T-helper 17 cell (primary cell): Measurements from ENCODE around the gene TMEM238L. TPM values are rescaled to one million over a fixed set of nuclear protein-coding genes. Genes with fewer than 3 reads are reported as not detected.

ENCODE experiments used
- ATAC-seq: fragments of 150-1000 bp; cut with Tn5 transposase; 2 replicates; pipeline ENCODE4 v1.10.0; 2021; ENCODE audit warnings: mild to moderate bottlenecking, moderate library complexity
- DNase-seq, 3 donors: peaks; one replicate each; pipeline versions ENCODE4 v3.0.0 to v3.0.0-alpha.2; 2020 to 2021
- H3K9me3 ChIP-seq: one replicate; pipeline ENCODE4 v1.7.0; 2013; ENCODE audit warnings: low read length, mild to moderate bottlenecking; ENCODE audit not compliant: control insufficient read depth, poor library complexity, severe bottlenecking
- H3K27ac Mint-ChIP-seq: one replicate; pipeline ENCODE4 v1.8.0; 2022; ENCODE audit warnings: mild to moderate bottlenecking, moderate library complexity, mixed read lengths
- H3K27me3 Mint-ChIP-seq: one replicate; pipeline ENCODE4 v1.8.0; 2022; ENCODE audit warnings: mixed read lengths
- H3K36me3 Mint-ChIP-seq: one replicate; pipeline ENCODE4 v1.8.0; 2022; ENCODE audit warnings: low read depth, mixed read lengths
- H3K4me1 Mint-ChIP-seq: one replicate; pipeline ENCODE4 v1.8.0; 2022; ENCODE audit warnings: mild to moderate bottlenecking, mixed read lengths
- H3K4me3 Mint-ChIP-seq: one replicate; pipeline ENCODE4 v1.8.0; 2022; ENCODE audit warnings: mild to moderate bottlenecking, moderate library complexity, mixed read lengths
- total RNA-seq, 4 donors: library from RNA in 2 of 4; stranded (reverse) in 2 of 4; gene quantifications; one replicate each; pipeline ENCODE4 v1.2.3 and lab custom pipeline; 2022 to 2026

Gene TMEM238L
- total RNA-seq, 2 donors from 2014 or later, result not detected

DNA sequence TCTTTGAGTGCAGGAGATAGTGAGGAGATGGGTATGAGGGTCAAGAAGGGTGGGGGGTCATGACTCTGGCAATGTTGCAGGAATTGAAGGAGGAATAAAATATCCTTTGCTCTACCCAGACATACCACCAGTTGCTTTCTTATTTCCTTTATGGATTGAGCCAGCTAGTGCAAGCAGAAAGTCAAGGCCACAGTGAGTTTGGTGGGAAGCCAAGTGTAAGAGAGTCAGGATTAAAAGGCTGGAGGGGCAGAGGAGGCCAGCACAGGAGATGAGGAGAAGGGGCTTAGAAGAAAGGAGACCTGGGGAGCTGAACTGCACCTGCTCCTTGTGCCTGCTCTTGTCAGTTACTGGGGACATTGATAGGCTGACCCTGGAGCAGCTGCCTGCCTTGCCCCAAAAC lies 17.9 kb upstream of the TMEM238L start:
- no peaks in the 10 kb centered on the region for H3K36me3 Mint-ChIP-seq
- DNase-seq (no peak), ATAC-seq (no peak)
- no peaks in the 10 kb centered on the region for H3K9me3 ChIP-seq
- H3K4me3 Mint-ChIP-seq, result no peak overlapping the region
- H3K4me1 Mint-ChIP-seq, result peaks cover 2% of the 10 kb centered on the region
- H3K27ac Mint-ChIP-seq, result no peak overlapping the region
- peaks cover 52% of the 10 kb centered on the region for H3K27me3 Mint-ChIP-seq

DNA sequence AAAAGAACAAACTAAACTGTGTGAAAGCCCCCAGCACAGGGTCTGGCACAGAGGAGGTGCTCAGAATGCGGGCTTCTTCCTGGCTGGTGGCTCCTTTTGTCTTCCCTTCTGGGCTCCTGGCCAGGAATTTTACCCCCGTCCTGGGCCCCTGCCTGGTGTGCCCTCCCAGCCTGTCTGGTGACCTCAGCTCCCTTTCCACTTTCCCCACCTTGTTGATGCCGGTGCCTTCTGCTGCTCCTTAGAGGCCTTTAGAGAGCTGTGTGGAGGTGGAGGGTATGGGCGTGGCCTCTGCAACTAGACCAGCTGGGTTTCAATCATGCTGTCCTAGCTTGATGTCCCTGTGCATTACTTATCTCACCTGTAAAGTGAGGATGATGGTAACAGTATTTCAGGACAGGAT lies 17.2 kb upstream of the TMEM238L start:
- ATAC-seq, result no peak
- Mint-ChIP-seq H3K4me3 (no peak overlapping the region), H3K27ac (no peak overlapping the region)

DNA sequence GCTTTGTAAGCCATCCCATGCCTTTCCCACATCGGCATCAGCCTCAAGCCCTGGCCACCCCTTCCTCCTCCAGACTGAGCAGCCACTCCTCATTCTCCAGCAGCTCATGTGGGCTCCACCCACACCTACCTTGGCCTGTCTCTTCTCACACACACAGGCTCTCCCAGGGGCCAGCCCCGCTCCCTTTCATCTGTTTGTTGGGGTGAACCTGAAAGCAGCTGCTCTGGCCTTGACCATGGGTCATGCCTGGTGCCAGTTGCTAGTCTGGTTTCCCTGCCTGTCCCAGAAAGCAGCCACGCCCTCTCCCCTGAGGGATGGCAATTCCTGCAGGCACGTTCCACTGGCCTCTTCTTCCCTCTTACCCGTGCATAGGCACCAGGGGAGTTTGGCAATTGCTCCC lies 11.4 kb upstream of the TMEM238L start:
- no peaks in the 10 kb centered on the region for H3K9me3 ChIP-seq
- no peak for ATAC-seq
- no peak overlapping the region for H3K27ac Mint-ChIP-seq
- peaks cover 2% of the 10 kb centered on the region for H3K4me1 Mint-ChIP-seq
- H3K36me3 Mint-ChIP-seq, result no peaks in the 10 kb centered on the region
- no peak overlapping the region for H3K4me3 Mint-ChIP-seq
- peaks cover 62% of the 10 kb centered on the region for H3K27me3 Mint-ChIP-seq
- DNase-seq, result no peak

More for the DNA sequence above, 17.2 kb upstream of the TMEM238L start:
- no peak for DNase-seq
- no peaks in the 10 kb centered on the region for H3K36me3 Mint-ChIP-seq
- no peaks in the 10 kb centered on the region for H3K9me3 ChIP-seq
- H3K4me1 Mint-ChIP-seq, result peaks cover 2% of the 10 kb centered on the region
- peaks cover 52% of the 10 kb centered on the region for H3K27me3 Mint-ChIP-seq

DNA sequence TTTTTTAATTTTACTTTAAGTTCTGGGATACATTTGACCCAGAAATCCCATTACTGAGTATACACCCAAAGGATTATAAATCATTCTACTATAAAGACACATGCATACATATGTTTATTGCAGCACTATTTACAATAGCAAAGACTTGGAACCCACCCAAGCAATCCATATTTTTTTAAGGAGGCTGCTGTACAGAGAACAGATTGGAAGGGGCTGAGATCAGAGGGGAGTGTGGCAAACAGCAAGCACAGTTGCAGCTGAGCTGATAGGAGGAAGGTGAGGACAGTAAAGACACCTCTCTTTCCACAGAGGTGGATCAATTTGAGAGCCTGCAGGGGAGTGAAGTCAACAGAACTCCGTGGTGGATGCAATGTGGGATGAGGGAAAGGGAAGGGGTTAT lies 10.2 kb upstream of the TMEM238L start:
- ATAC-seq (no peak), DNase-seq (no peak)
- H3K4me1 Mint-ChIP-seq, result no peaks in the 10 kb centered on the region

GRCh38 chr17:10812674-10813073 lies 8.8 kb upstream of the TMEM238L start:
- DNase-seq (no peak), ATAC-seq (no peak)
- H3K9me3 ChIP-seq, result no peaks in the 10 kb centered on the region
- Mint-ChIP-seq H3K4me1 (no peaks in the 10 kb centered on the region), H3K27ac (no peak overlapping the region), H3K27me3 (peaks cover 45% of the 10 kb centered on the region), H3K4me3 (no peak overlapping the region), H3K36me3 (no peaks in the 10 kb centered on the region)

More for the DNA sequence above, 10.2 kb upstream of the TMEM238L start:
- no peaks in the 10 kb centered on the region for H3K36me3 Mint-ChIP-seq
- H3K9me3 ChIP-seq, result no peaks in the 10 kb centered on the region
- peaks cover 56% of the 10 kb centered on the region for H3K27me3 Mint-ChIP-seq
- no peak overlapping the region for H3K27ac Mint-ChIP-seq
- H3K4me3 Mint-ChIP-seq, result no peak overlapping the region

DNA sequence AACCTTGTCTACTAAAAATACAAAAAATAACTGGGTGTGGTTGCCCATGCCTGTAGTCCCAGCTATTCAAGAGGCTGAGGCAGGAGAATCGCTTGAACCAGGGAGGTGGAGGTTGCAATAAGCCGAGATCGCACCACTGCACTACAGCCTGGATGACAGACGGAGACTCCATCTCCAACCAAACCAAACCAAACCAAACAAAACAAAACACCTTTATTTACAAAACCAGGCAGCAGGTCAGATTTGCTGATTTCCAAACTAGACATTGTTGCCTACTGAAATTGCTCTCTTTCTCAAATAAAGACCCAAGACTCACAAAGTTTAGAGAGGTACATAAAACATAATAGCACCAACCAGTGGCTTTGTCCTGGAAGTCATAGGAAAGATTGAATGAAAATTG lies 5.7 kb upstream of the TMEM238L start:
- Mint-ChIP-seq H3K27me3 (peaks cover 23% of the 10 kb centered on the region), H3K36me3 (no peaks in the 10 kb centered on the region), H3K27ac (no peak overlapping the region), H3K4me1 (no peaks in the 10 kb centered on the region), H3K4me3 (no peak overlapping the region)
- H3K9me3 ChIP-seq, result no peaks in the 10 kb centered on the region
- no peak for ATAC-seq
- DNase-seq, result no peak

DNA sequence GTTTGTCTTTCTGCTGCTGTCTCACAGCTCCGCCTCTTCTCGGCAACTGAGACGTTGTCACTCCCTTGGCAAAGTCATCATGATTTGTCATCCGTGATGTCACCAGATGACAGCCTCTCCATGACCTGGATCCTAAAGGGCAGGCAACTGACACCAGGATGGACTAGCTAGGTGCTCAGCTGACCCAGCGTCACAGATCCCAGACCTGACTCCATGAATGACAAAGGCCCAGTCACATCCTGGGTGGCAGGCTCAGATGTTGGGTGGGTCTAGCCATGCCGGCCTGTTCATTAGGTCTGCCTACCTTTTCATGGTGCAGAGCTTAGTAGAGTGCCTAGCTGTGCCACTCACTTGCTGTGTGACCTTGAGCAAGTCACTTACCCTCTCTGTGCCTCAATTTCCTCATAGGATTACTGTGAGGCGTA lies 3.8 kb upstream of the TMEM238L start:
- Mint-ChIP-seq H3K27me3 (peaks cover 14% of the 10 kb centered on the region), H3K36me3 (no peaks in the 10 kb centered on the region), H3K27ac (no peak overlapping the region), H3K4me1 (no peaks in the 10 kb centered on the region), H3K4me3 (no peak overlapping the region)
- DNase-seq (no peak), ATAC-seq (no peak)
- H3K9me3 ChIP-seq, result no peaks in the 10 kb centered on the region

- Mint-ChIP-seq H3K4me1 (peaks cover 2% of the 10 kb centered on the region), H3K36me3 (no peaks in the 10 kb centered on the region), H3K27me3 (peaks cover 9% of the 10 kb centered on the region), H3K27ac (no peak overlapping the region), H3K4me3 (no peak overlapping the region)
- DNase-seq (no peak), ATAC-seq (no peak)
- no peaks in the 10 kb centered on the region for H3K9me3 ChIP-seq
Measured at GRCh38 chr17:10806545-10807262, 2.8 kb upstream of the TMEM238L start.

DNA sequence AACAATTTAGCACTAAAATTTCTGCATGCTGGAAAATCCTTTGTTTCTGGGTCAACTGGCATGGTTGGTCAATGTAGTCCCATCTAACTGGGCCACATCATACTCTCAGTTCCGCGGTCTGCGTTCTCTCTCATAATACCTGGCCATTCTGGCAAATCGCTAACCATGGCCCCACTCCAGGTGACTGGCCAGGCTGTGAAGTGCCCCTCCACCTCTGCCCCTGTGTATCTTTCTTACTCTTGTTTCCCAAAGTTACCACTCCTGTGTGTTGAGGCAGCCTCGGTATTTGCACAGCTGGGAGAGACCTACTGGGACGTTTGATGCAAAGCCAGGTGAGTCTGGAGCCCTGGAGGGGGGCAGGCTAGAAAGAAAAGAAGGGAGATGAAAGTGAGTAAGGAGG lies 2.0 kb upstream of the TMEM238L start:
- DNase-seq, result no peak
- no peak for ATAC-seq
- H3K4me1 Mint-ChIP-seq, result peaks cover 2% of the 10 kb centered on the region
- peaks cover 9% of the 10 kb centered on the region for H3K27me3 Mint-ChIP-seq
- no peaks in the 10 kb centered on the region for H3K36me3 Mint-ChIP-seq
- H3K4me3 Mint-ChIP-seq, result no peak overlapping the region
- no peaks in the 10 kb centered on the region for H3K9me3 ChIP-seq
- no peak overlapping the region for H3K27ac Mint-ChIP-seq

DNA sequence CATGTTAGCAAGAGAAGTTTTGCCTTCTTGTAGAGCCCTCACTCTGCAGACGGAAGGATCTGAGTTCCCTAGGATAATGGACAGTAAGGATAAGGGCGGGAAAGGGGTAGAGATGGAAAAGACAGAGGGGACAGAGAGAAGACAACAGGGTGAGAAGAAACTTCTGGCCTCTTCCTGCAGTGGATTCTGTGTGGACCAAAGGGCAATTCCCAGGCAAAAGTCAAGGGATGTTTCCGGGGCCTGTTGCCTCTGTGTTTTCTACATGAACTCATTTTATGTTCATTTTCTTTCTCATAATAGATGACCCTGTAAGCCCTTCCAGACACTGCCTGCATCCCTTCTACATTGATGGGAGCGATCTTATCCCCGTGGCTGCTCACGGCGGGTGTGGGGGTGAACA lies 647 bp upstream of the TMEM238L start:
- peaks cover 9% of the 10 kb centered on the region for H3K27me3 Mint-ChIP-seq
- peaks cover 2% of the 10 kb centered on the region for H3K4me1 Mint-ChIP-seq
- H3K36me3 Mint-ChIP-seq, result no peaks in the 10 kb centered on the region
- ATAC-seq, result no peak
- no peaks in the 10 kb centered on the region for H3K9me3 ChIP-seq
- no peak overlapping the region for H3K4me3 Mint-ChIP-seq
- H3K27ac Mint-ChIP-seq, result no peak overlapping the region
- no peak for DNase-seq

- Mint-ChIP-seq H3K27me3 (peaks cover 9% of the 10 kb centered on the region), H3K4me1 (peaks cover 2% of the 10 kb centered on the region), H3K27ac (no peak overlapping the region), H3K4me3 (no peak overlapping the region), H3K36me3 (no peaks in the 10 kb centered on the region)
- DNase-seq (no peak), ATAC-seq (no peak)
- H3K9me3 ChIP-seq, result no peaks in the 10 kb centered on the region
Measured at GRCh38 chr17:10803350-10803749, 549 bp downstream of the TMEM238L start.

GRCh38 chr17:10802496-10803284 lies 1.2 kb downstream of the TMEM238L start:
- Mint-ChIP-seq H3K27ac (no peak overlapping the region), H3K27me3 (peaks cover 9% of the 10 kb centered on the region), H3K4me3 (no peak overlapping the region), H3K4me1 (peaks cover 2% of the 10 kb centered on the region), H3K36me3 (no peaks in the 10 kb centered on the region)
- ATAC-seq (no peak), DNase-seq (no peak)
- no peaks in the 10 kb centered on the region for H3K9me3 ChIP-seq

- Mint-ChIP-seq H3K4me3 (no peak overlapping the region), H3K4me1 (peaks cover 2% of the 10 kb centered on the region), H3K36me3 (no peaks in the 10 kb centered on the region), H3K27me3 (peaks cover 16% of the 10 kb centered on the region), H3K27ac (no peak overlapping the region)
- ATAC-seq, result no peak
- H3K9me3 ChIP-seq, result no peaks in the 10 kb centered on the region
- no peak for DNase-seq
Measured at GRCh38 chr17:10799407-10799806, 4.5 kb downstream of the TMEM238L start.

- no peaks in the 10 kb centered on the region for H3K9me3 ChIP-seq
- no peak for DNase-seq
- ATAC-seq, result no peak
- Mint-ChIP-seq H3K4me3 (no peak overlapping the region), H3K27ac (no peak overlapping the region), H3K36me3 (no peaks in the 10 kb centered on the region), H3K4me1 (peaks cover 2% of the 10 kb centered on the region), H3K27me3 (peaks cover 14% of the 10 kb centered on the region)
Measured at GRCh38 chr17:10798910-10799309, 5.0 kb downstream of the TMEM238L start.
